Fibroblast of lung (primary cell): Measurements from ENCODE around the gene DSCAML1. TPM values are rescaled to one million over a fixed set of nuclear protein-coding genes. Genes with fewer than 3 reads are reported as not detected.

Experiments
- DNase-seq, 2 donors: peaks; one replicate each; pipeline versions ENCODE4 v3.0.0 to v3.0.0-alpha.2; 2010; ENCODE audit warnings: low read depth in 2 of 2
- H2AFZ ChIP-seq: 2 replicates; pipeline ENCODE4 v1.5.1; 2012; ENCODE audit warnings: low read length, control low read depth, inconsistent platforms
- H3K27ac ChIP-seq: 2 replicates; pipeline ENCODE4 v1.5.1; 2011; ENCODE audit warnings: low read length, control low read depth; ENCODE audit not compliant: insufficient read depth
- H3K27me3 ChIP-seq: 2 replicates; pipeline ENCODE4 v1.5.1; 2011; ENCODE audit warnings: mild to moderate bottlenecking, low read length; ENCODE audit not compliant: control insufficient read depth, insufficient read depth
- H3K36me3 ChIP-seq: 2 replicates; pipeline ENCODE4 v1.5.1; 2011; ENCODE audit warnings: low read length; ENCODE audit not compliant: control insufficient read depth, insufficient read depth
- H3K4me1 ChIP-seq: 2 replicates; pipeline ENCODE4 v1.5.1; 2011; ENCODE audit warnings: low read length; ENCODE audit not compliant: control insufficient read depth, insufficient read depth; ENCODE audit errors: extremely low read depth
- H3K4me2 ChIP-seq: 2 replicates; pipeline ENCODE4 v1.5.1; 2011; ENCODE audit warnings: low read length, control low read depth; ENCODE audit not compliant: insufficient read depth; ENCODE audit errors: extremely low read depth
- H3K4me3 ChIP-seq, 4 experiments: fragments of 200-600 bp in 1 of 4; sonication (generic) in 1 of 4; replicated peaks in 1 of 4; 2 replicates each; pipeline ENCODE4 v1.5.1; 2011 to 2016; ENCODE audit warnings: low read length in 4 of 4, low read depth in 3 of 4, mild to moderate bottlenecking in 3 of 4, control low read depth in 2 of 4, inconsistent platforms in 1 of 4, mixed read lengths in 1 of 4; ENCODE audit not compliant: insufficient read depth in 1 of 4; ENCODE audit errors: control extremely low read depth in 1 of 4
- H3K79me2 ChIP-seq: 2 replicates; pipeline ENCODE4 v1.5.1; 2012; ENCODE audit warnings: mild to moderate bottlenecking, low read length, inconsistent platforms; ENCODE audit not compliant: control insufficient read depth, insufficient read depth
- H3K9ac ChIP-seq: 2 replicates; pipeline ENCODE4 v1.5.1; 2011; ENCODE audit warnings: mild to moderate bottlenecking, low read length, control low read depth; ENCODE audit not compliant: insufficient read depth
- H3K9me3 ChIP-seq: 2 replicates; pipeline ENCODE4 v1.5.1; 2012; ENCODE audit warnings: low read depth, low read length; ENCODE audit not compliant: control insufficient read depth, insufficient read depth
- H4K20me1 ChIP-seq: 2 replicates; pipeline ENCODE4 v1.5.1; 2011; ENCODE audit warnings: low read length; ENCODE audit not compliant: control insufficient read depth, insufficient read depth; ENCODE audit errors: extremely low read depth
- CTCF ChIP-seq, 2 donors: IDR thresholded peaks in 1 of 2; conservative IDR thresholded peaks in 1 of 2; 1 replicate in 1 of 2; 2 replicates in 1 of 2; pipeline ENCODE4 v1.5.1; 2011 to 2012; ENCODE audit warnings: low read length in 2 of 2, control low read depth in 1 of 2, inconsistent platforms in 1 of 2, low read depth in 1 of 2, mild to moderate bottlenecking in 1 of 2
- EZH2 ChIP-seq: IDR thresholded peaks from 2 replicates; pipeline ENCODE4 v1.5.1; 2012; ENCODE audit warnings: low read length, control low read depth, mild to moderate bottlenecking; ENCODE audit errors: missing control alignments
- polyA plus RNA-seq, 2 donors: library from polyadenylated mRNA; depleted of rRNA in 1 of 2; stranded (reverse) in 1 of 2; unstranded in 1 of 2; fragments of >200 nt; gene quantifications; 2 replicates each; pipeline ENCODE4 v1.2.1, GENCODE V29; 2011 to 2012; ENCODE audit warnings: missing spikeins in 1 of 2
- total RNA-seq: library from RNA; depleted of rRNA; stranded (reverse); fragments of >200 nt; gene quantifications from 2 replicates; pipeline ENCODE4 v1.2.1, GENCODE V29; 2014

DSCAML1 gene
- total and polyA plus RNA-seq, 2 donors (not counting 1 experiment from before 2014, with no cell fraction given) = not detected

GRCh38 chr11:117509543-117509942 lies 287.5 kb downstream of the DSCAML1 start:
- Histone ChIP-seq H3K36me3 (no peaks in the 10 kb centered on the region), H3K79me2 (no peaks in the 10 kb centered on the region), H4K20me1 (no peaks in the 10 kb centered on the region), H2AFZ (no peak overlapping the region), H3K9ac (no peak overlapping the region), H3K4me1 (no peaks in the 10 kb centered on the region), H3K4me2 (no peak overlapping the region), H3K27me3 (peaks cover 5% of the 10 kb centered on the region), H3K9me3 (no peaks in the 10 kb centered on the region), H3K27ac (no peak overlapping the region), H3K4me3 (no peak overlapping the region)
- no peak for DNase-seq
- TF ChIP-seq CTCF (conservative IDR thresholded peaks at IDR 0.05 in 1 of 2, IDR thresholded peaks at IDR 0.05 in 1 of 2; ENCODE audit: low read depth in 1 of 2, low read length in 2 of 2) (no peak), EZH2 (no peak)

GRCh38 chr11:117506971-117507370 lies 290.0 kb downstream of the DSCAML1 start:
- TF ChIP-seq CTCF (conservative IDR thresholded peaks at IDR 0.05 in 1 of 2, IDR thresholded peaks at IDR 0.05 in 1 of 2; ENCODE audit: low read depth in 1 of 2, low read length in 2 of 2) = no peak
- TF ChIP-seq EZH2 = no peak
- no peaks in the 10 kb centered on the region for H3K79me2 ChIP-seq
- no peak for DNase-seq
- H4K20me1 ChIP-seq = no peaks in the 10 kb centered on the region
- no peak overlapping the region for H3K4me2 ChIP-seq
- no peak overlapping the region for H3K4me3 ChIP-seq
- H3K27me3 ChIP-seq = peaks cover 3% of the 10 kb centered on the region
- no peak overlapping the region for H3K27ac ChIP-seq
- H3K36me3 ChIP-seq = no peaks in the 10 kb centered on the region
- no peaks in the 10 kb centered on the region for H3K4me1 ChIP-seq
- no peak overlapping the region for H2AFZ ChIP-seq
- no peaks in the 10 kb centered on the region for H3K9me3 ChIP-seq
- H3K9ac ChIP-seq = no peak overlapping the region

- TF ChIP-seq EZH2 (no peak), CTCF (conservative IDR thresholded peaks at IDR 0.05 in 1 of 2, IDR thresholded peaks at IDR 0.05 in 1 of 2; ENCODE audit: low read depth in 1 of 2, low read length in 2 of 2) (no peak)
- no peak overlapping the region for H3K27ac ChIP-seq
- no peaks in the 10 kb centered on the region for H3K36me3 ChIP-seq
- H3K27me3 ChIP-seq = no peaks in the 10 kb centered on the region
- no peaks in the 10 kb centered on the region for H4K20me1 ChIP-seq
- H3K9ac ChIP-seq = no peak overlapping the region
- no peak overlapping the region for H3K4me3 ChIP-seq
- H2AFZ ChIP-seq = no peak overlapping the region
- no peak for DNase-seq
- no peaks in the 10 kb centered on the region for H3K79me2 ChIP-seq
- H3K9me3 ChIP-seq = no peaks in the 10 kb centered on the region
- no peaks in the 10 kb centered on the region for H3K4me1 ChIP-seq
- H3K4me2 ChIP-seq = no peak overlapping the region
These were observed 291.6 kb downstream of the DSCAML1 start for GRCh38 chr11:117505285-117505970.
